MM.1S (cell line): ENCODE measurements around the gene BEND5.

Experiments used
- EZH2 ChIP-seq: fragments of 300-600 bp; sonication (generic); optimal IDR thresholded peaks from 2 replicates; pipeline ENCODE3; 2017; ENCODE audit warnings: low read depth, mild to moderate bottlenecking, antibody characterized with exemption, low read length, mixed read lengths
- EZH2phosphoT487 ChIP-seq: fragments of 300-600 bp; sonication (generic); IDR thresholded peaks from 2 replicates; pipeline ENCODE4 v1.6.1; 2018; ENCODE audit warnings: antibody characterized with exemption, low read length
- TF ChIP-seq, protein P1 (sequence below): fragments of 300-600 bp; sonication (generic); IDR thresholded peaks from 2 replicates; pipeline ENCODE4 v1.5.1; 2016; ENCODE audit warnings: antibody characterized with exemption, low read length, mixed read lengths

DNA sequence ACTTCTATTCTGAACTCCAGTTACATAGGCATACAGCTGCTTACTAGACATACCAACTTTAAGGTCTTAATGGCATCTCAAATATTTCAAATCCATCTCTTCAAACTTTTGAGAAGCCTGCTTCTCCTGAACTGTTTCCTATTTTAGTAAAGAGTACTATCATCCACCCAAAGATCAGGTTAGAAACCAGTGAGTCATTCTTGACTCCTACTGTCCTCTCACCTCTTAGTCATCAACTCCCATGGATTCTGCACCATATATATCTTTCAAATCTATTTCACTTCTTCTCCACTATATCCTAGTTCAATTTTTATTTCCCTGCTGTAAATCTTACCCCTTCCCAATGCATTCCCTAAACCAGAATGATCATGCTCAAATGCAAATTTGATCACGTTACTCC lies 18.1 kb upstream of the BEND5 start:
- TF ChIP-seq, protein P1, sequence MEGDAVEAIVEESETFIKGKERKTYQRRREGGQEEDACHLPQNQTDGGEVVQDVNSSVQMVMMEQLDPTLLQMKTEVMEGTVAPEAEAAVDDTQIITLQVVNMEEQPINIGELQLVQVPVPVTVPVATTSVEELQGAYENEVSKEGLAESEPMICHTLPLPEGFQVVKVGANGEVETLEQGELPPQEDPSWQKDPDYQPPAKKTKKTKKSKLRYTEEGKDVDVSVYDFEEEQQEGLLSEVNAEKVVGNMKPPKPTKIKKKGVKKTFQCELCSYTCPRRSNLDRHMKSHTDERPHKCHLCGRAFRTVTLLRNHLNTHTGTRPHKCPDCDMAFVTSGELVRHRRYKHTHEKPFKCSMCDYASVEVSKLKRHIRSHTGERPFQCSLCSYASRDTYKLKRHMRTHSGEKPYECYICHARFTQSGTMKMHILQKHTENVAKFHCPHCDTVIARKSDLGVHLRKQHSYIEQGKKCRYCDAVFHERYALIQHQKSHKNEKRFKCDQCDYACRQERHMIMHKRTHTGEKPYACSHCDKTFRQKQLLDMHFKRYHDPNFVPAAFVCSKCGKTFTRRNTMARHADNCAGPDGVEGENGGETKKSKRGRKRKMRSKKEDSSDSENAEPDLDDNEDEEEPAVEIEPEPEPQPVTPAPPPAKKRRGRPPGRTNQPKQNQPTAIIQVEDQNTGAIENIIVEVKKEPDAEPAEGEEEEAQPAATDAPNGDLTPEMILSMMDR, result no peak
- TF ChIP-seq EZH2phosphoT487, result no peak
- no peak for TF ChIP-seq EZH2
